IPS-20b (cell line): ENCODE data around the gene LITAF.
"Not testable (repeated sequence)": the region's sequence is repeated elsewhere in the genome, so short reads cannot be mapped to it uniquely, and the experiment has no call there.

Experiments
- H3K27ac ChIP-seq: one replicate; pipeline ENCODE4 v1.5.1; 2013; ENCODE audit warnings: low read length
- H3K27me3 ChIP-seq: 2 replicates; pipeline ENCODE4 v1.6.1; 2013; ENCODE audit warnings: mild to moderate bottlenecking, low read length, inconsistent platforms; ENCODE audit not compliant: insufficient read depth
- H3K36me3 ChIP-seq: 2 replicates; pipeline ENCODE4 v1.6.1; 2013; ENCODE audit warnings: low read depth, mild to moderate bottlenecking, inconsistent platforms, low read length, moderate library complexity; ENCODE audit not compliant: insufficient read depth
- H3K4me1 ChIP-seq: 2 replicates; pipeline ENCODE4 v1.6.1; 2013; ENCODE audit warnings: mild to moderate bottlenecking, control low read depth, inconsistent platforms, low read length, moderate library complexity; ENCODE audit not compliant: insufficient read depth
- H3K4me3 ChIP-seq: 2 replicates; pipeline ENCODE4 v1.5.1; 2013; ENCODE audit warnings: mild to moderate bottlenecking, low read length, inconsistent platforms
- H3K9ac ChIP-seq: 2 replicates; pipeline ENCODE4 v1.6.1; 2013; ENCODE audit warnings: low read depth, mild to moderate bottlenecking, inconsistent platforms, low read length, moderate library complexity
- H3K9me3 ChIP-seq: 2 replicates; pipeline ENCODE4 v1.6.1; 2013; ENCODE audit warnings: mild to moderate bottlenecking, low read depth, low read length, inconsistent platforms; ENCODE audit not compliant: insufficient read depth

The LITAF gene

GRCh38 chr16:11582157-11582814 lies 4.4 kb downstream of the LITAF start:
- H3K4me1 ChIP-seq = peaks cover 48% of the 10 kb centered on the region
- no peaks in the 10 kb centered on the region for H3K9me3 ChIP-seq
- H3K27ac ChIP-seq = peak overlapping the region; percentile 18
- H3K36me3 ChIP-seq = no peaks in the 10 kb centered on the region
- peaks cover 31% of the 10 kb centered on the region; the same call in 1 of the 2 replicates for H3K27me3 ChIP-seq
- peak overlapping the region; percentile 80 for H3K4me3 ChIP-seq
- H3K9ac ChIP-seq = peak overlapping the region; percentile 59

- Histone ChIP-seq H3K9me3 (no peaks in the 10 kb centered on the region), H3K4me1 (peaks cover 48% of the 10 kb centered on the region), H3K27ac (peak overlapping the region; percentile 18), H3K4me3 (peak overlapping the region; percentile 80; the same call in 1 of the 2 replicates), H3K9ac (peak overlapping the region; percentile 59; the same call in 1 of the 2 replicates), H3K27me3 (peaks cover 31% of the 10 kb centered on the region; the same call in 1 of the 2 replicates), H3K36me3 (no peaks in the 10 kb centered on the region)
Observed at GRCh38 chr16:11581678-11582077, 5.0 kb downstream of the LITAF start.

GRCh38 chr16:11580451-11581086 lies 6.2 kb downstream of the LITAF start:
- Histone ChIP-seq H3K9ac (peak overlapping the region; percentile 49; the same call in 1 of the 2 replicates), H3K4me1 (peaks cover 44% of the 10 kb centered on the region), H3K36me3 (no peaks in the 10 kb centered on the region), H3K9me3 (no peaks in the 10 kb centered on the region), H3K4me3 (no peak overlapping the region), H3K27ac (no peak overlapping the region), H3K27me3 (peaks cover 22% of the 10 kb centered on the region; the same call in 1 of the 2 replicates)

- not testable (repeated sequence) for H3K27me3 ChIP-seq, H3K9me3 ChIP-seq, H3K9ac ChIP-seq, H3K27ac ChIP-seq, H3K36me3 ChIP-seq, H3K4me3 ChIP-seq
- H3K4me1 ChIP-seq = peaks cover 14% of the 10 kb centered on the region
Observed at GRCh38 chr16:11577290-11577660, 9.4 kb downstream of the LITAF start.

GRCh38 chr16:11576427-11577289 lies 10.1 kb downstream of the LITAF start:
- H3K27ac ChIP-seq = no peak overlapping the region
- H3K4me1 ChIP-seq = peaks cover 11% of the 10 kb centered on the region
- H3K4me3 ChIP-seq = no peak overlapping the region
- no peaks in the 10 kb centered on the region for H3K27me3 ChIP-seq
- H3K36me3 ChIP-seq = no peaks in the 10 kb centered on the region
- H3K9ac ChIP-seq = no peak overlapping the region
- H3K9me3 ChIP-seq = no peaks in the 10 kb centered on the region

- Histone ChIP-seq H3K27me3 (no peaks in the 10 kb centered on the region), H3K36me3 (no peaks in the 10 kb centered on the region), H3K27ac (no peak overlapping the region), H3K4me1 (peaks cover 5% of the 10 kb centered on the region; the same call in 1 of the 2 replicates), H3K9ac (no peak overlapping the region), H3K9me3 (no peaks in the 10 kb centered on the region), H3K4me3 (no peak overlapping the region)
Observed at GRCh38 chr16:11575223-11575589, 11.5 kb downstream of the LITAF start.

GRCh38 chr16:11572301-11572995 lies 14.3 kb downstream of the LITAF start:
- H3K4me3 ChIP-seq = no peak overlapping the region
- H3K4me1 ChIP-seq = peaks cover 5% of the 10 kb centered on the region; the same call in 1 of the 2 replicates
- H3K9ac ChIP-seq = no peak overlapping the region

GRCh38 chr16:11571549-11571948 lies 15.2 kb downstream of the LITAF start:
- Histone ChIP-seq H3K4me1 (peaks cover 5% of the 10 kb centered on the region; the same call in 1 of the 2 replicates), H3K4me3 (no peak overlapping the region), H3K27me3 (no peaks in the 10 kb centered on the region), H3K27ac (no peak overlapping the region), H3K9me3 (no peaks in the 10 kb centered on the region), H3K36me3 (no peaks in the 10 kb centered on the region), H3K9ac (no peak overlapping the region)

More at GRCh38 chr16:11572301-11572995, 14.3 kb downstream of the LITAF start:
- H3K27me3 ChIP-seq = no peaks in the 10 kb centered on the region
- no peaks in the 10 kb centered on the region for H3K9me3 ChIP-seq
- H3K27ac ChIP-seq = no peak overlapping the region
- H3K36me3 ChIP-seq = no peaks in the 10 kb centered on the region

- Histone ChIP-seq H3K36me3 (no peaks in the 10 kb centered on the region), H3K27me3 (no peaks in the 10 kb centered on the region), H3K4me3 (no peak overlapping the region), H3K4me1 (peaks cover 5% of the 10 kb centered on the region; the same call in 1 of the 2 replicates), H3K9me3 (no peaks in the 10 kb centered on the region), H3K27ac (no peak overlapping the region), H3K9ac (no peak overlapping the region)
Observed at GRCh38 chr16:11570806-11571205, 15.9 kb downstream of the LITAF start.

- no peak overlapping the region for H3K9ac ChIP-seq
- H3K27ac ChIP-seq = no peak overlapping the region
- H3K36me3 ChIP-seq = no peaks in the 10 kb centered on the region
- no peak overlapping the region for H3K4me3 ChIP-seq
- no peaks in the 10 kb centered on the region for H3K27me3 ChIP-seq
- peaks cover 5% of the 10 kb centered on the region; the same call in 1 of the 2 replicates for H3K4me1 ChIP-seq
- no peaks in the 10 kb centered on the region for H3K9me3 ChIP-seq
Observed at GRCh38 chr16:11570258-11570657, 16.5 kb downstream of the LITAF start.

GRCh38 chr16:11566398-11566797 lies 20.3 kb downstream of the LITAF start:
- Histone ChIP-seq H3K27ac (no peak overlapping the region), H3K9me3 (no peaks in the 10 kb centered on the region), H3K4me3 (no peak overlapping the region), H3K9ac (no peak overlapping the region), H3K36me3 (no peaks in the 10 kb centered on the region), H3K27me3 (no peaks in the 10 kb centered on the region), H3K4me1 (peaks cover 10% of the 10 kb centered on the region; the same call in 1 of the 2 replicates)
